NCI-H2107 treated with DMSO at 0.1 percent for 48 hours (cell line): ENCODE results near the gene FNTB.

ENCODE experiments used
- DNase-seq: peaks from one replicate; lab custom pipeline; 2025; ENCODE audit not compliant: unreplicated experiment; lab: John Stamatoyannopoulos, UW

FNTB gene

DNA sequence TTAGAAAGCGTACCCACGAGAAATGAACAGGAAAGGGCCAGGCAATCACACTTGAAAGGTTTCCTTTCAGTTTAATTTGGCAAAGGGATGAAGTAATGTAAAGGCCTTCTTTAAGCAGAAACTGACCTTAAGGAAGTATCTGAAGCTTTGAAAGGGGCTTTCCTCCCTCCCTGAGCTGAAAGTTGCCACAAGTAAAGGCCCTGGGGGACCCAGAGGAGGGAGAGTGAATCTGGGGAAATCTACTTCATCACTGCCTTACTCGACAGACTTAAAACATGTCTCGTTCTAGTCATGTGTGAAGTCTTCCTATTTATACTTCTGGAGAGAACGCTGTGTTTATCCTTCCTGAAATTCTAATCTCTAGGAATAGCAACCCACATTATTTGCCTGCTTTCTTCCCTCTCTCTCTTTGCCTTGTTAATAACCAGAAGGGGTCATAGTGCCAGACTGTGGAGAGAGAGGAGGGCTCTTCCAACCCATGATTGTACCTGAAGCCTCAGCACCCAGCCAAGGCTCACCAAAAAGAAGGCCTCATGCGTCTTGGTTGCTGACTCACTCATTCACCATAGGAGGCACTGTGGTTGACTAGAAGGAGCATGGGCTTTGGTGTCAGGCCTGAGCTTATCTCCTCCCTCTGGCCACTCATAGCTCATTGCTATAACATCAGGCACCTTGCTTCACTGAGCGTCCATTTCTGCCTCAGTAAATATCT is 33.9 kb upstream of the FNTB start:
- DNase-seq, result no peak

DNA sequence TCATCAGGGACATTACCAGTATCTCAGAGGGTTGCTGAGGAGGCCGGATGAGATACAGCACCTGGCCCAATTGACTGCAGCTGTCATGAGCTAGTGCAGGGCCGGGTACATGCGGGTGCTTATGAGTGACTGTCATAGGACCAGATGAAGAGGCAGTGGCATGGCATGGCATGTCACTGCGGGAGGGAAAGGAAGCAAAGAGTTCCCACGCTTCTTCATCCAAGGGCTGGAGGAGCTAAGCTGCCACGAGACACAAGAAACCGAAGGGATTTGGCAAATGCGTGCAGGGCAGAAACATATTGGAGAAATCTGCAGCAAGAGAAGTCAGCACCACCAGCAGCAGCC is 33.4 kb upstream of the FNTB start:
- DNase-seq, result no peak

DNA sequence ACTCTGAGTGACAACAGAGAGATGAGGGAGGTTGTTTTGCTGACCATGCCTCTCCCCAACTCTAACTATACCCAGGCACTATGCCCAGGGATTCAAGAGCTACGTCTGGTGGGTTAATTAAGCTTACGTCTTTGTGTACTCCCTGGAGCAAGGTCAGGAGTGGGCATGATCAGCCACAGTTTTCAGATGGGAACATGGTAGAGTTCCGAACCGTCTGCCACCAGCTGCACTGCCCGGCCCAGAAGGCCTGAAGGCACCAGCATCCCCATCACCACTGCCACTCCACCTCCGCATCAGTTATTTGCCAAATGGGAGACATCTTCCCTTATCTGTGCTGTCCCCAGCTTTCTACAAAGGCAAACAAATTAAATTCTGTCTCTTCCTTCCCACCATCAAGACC is 33.0 kb upstream of the FNTB start:
- DNase-seq, result no peak

DNA sequence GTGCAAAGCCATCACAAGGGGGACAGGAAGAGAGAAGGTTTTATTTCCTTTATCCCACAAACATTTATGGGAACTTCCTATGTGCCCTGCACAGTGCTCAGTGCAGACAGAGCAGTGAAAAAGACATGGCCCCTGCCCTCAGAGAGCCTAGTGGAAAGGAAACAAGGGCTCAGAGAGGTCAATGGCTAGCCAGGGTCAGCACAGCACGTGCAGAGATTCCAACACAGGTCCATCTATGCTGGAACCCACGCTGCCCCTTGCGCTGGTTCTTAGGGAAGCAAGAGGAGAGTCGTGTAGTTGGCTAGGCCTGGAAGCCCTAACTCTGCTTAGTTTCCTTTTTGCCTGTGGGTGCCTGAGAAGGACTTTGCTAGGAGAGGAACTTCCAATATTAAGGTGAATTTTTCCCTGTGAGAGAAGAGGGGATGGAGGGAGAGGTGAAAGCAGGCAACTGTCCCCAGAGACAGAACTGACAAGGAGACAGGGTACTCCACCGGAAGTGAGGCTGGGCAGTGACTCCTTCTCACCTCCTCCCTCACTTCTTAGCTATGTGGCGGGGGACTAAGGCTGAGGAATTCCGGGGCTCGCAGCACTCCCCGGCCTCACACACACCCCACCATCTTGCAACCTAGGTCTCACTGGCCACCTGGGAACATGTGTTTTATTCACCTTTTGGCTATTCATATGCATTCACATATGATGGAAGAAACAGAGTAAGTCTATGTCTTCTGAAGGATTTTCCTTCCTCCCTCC is 32.0 kb upstream of the FNTB start:
- no peak for DNase-seq

DNA sequence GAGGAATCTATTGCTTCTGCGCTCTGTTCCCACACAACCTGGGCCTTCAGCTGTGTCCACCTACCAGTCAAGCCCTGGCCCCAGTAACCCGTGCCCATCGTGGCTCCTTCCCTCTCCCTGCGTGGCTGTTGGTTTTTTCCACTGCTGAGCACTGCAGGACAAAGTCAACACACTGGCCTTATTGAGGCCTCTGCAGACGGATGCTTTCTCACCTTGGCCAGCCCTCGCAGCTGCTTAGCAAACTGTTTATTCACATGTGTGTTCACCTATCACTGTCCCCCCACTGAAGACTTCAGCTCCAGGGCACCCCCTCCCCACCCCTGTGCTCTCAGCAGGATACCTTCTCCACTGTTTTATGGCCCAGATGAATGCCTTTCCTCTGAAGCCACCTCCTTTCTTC is 31.4 kb upstream of the FNTB start:
- no peak for DNase-seq

DNA sequence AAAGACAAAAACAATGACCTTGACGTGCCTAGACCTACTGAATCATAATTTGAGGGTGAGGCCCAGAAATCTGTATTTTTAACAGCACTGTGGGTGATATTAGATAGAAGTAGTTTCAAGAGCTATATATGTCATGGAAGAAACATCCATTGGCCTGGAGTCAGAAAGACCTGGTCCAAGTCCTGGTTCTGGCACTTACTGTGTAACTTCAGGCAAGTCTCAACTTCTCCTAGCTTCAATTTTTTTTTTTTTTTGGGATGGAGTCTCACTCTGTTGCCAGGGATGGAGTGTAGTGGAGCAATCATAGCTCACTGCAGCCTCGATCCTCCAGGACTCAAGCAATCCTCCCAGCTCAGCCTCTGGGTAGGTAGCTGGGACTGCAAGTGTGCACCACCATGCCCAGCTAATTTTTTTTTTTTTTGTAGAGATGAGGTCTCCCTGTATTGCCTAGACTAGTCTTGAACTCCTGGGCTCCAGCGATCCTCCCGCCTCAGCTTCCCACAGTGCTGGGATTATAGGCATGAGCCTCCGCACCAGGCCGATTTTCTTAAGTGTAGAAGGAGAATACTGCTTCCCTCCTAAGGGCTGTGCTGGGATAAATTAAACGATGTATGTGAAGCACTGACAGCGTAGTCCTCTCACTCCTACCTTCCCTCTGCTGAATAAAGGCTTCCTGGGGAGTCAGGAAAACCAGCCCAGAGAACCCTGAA is 29.8 kb upstream of the FNTB start:
- no peak for DNase-seq

DNA sequence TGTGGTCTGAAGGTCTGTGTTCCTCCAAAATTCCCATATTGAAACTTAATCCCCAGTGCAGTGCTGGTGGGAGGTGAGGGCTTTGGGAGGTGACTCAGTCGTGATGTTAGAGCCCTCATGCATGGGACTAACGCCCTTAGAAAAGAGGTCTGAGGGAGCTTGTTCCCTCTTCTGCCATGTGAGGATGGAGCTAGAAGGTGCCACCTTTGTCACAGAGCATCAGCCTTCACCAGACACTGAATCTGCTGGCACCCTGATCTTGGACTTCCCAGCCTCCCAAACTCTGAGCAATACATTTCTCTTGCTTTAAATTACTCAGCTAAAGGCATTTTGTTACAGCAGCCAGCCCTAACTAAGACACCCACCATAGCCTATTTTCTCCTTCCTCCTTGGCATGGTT is 28.5 kb upstream of the FNTB start:
- DNase-seq, result no peak

DNA sequence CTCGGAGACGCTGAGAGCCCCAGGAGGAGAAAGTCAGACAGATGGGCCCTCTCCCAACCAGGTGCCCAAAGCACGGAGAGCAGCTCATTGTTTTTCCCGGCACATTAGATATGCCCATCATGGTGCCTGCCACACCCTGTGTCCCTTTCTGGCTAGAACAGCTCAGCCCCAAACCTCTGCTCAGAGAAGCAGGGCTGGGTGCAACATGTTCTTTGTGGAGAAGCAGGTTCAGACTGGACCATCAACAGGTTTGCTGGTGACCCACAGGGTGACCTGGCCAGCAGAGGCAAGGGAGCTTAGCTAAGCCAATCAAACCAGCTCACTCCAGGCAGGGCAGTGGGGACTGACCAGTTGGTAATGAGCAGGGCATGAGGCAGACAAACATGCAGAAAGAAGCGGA is 28.0 kb upstream of the FNTB start:
- DNase-seq, result no peak

DNA sequence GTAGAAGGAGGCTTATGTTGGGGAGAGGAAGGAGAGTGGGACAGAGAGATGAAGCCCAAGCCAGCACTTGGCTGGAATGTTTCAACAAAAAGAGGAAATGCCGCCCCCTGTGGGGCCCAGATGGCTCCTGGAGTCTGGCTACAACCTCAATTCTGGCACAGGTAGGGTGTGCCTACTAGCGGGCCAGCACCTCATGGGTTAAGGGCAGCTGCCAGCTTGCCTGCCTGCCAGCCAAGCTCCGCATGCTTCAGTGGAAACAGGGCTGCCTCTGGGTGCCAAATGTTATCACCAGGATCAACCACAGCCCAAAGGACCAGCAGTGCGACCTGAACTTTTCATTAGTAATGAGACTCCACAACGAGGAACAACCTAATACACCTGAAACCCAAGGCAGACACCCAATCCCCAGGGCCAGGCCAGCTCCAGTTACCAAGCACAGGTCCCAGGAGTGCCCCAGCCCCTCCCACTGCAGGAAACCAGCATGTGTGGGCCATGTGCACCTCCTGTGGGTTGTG is 25.9 kb upstream of the FNTB start:
- peak; percentile 99 for DNase-seq

DNA sequence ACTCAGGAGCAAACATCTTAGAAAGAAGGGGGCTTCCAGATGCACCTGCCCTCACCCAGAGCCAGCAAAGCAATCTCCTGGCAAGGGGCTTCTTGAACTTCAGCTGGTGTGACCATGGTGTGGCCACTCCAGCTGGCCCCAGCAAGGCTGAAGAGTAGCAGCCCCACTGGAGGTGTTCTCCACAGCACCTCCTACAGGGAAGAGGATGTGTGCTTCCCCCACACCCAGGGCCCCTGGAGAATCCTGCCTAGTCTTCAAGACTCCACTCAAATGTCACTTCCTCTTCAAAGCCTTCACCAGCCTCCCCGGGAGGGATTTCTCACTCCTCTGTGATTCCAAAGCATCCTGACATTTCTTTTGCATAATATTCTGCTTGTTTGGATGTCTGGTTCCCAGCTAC is 23.1 kb upstream of the FNTB start:
- DNase-seq, result no peak

DNA sequence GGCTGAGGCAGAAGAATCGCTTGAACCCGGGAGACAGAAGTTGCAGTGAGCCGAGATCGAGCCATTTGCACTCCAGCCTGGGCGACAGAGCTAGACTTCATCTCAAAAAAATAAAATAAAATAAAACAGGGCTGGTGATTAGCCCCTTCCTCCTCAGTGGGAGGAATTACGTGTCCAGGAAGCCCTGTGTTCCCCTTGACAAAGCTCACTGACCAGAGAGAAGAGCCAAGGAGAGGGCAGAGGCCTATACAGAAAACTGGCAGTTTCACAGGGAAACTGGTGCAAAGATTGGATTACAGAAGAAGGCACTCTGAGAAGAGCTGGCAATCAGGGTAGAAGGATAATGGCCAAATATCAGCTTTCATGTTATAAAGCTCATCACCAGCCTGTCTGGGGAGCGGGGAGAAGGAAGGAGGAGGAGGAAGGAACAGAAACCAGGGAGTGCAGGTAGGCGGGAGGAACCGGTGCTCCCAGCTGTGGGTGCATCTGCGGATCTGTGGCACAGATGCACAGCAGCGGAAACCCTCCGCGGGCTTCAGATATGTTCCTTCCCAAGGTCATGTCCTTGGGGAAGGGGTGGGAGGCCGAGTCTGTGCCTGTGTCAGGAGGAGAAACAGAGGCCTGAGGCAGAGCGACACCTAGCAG is 21.2 kb upstream of the FNTB start:
- no peak for DNase-seq

DNA sequence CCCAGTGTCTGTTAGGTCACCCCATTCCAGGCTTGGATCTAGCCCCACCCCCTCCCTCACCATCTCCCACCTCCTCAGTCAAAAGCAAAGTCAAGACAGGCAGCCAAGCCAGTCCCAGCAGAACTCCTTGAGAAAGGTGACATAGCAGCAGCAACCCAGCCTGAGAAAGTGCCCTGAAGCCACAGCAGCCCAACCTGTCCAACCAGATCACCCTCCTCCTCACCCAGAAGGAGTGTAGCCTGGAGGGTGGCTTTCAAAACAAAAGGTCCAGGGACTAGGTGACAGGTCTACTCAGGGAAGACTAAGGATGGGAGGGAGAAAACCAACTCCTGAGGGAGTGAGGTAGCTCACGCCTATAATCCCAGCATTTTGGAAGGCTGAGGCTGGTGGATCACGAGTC is 19.7 kb upstream of the FNTB start:
- no peak for DNase-seq

DNA sequence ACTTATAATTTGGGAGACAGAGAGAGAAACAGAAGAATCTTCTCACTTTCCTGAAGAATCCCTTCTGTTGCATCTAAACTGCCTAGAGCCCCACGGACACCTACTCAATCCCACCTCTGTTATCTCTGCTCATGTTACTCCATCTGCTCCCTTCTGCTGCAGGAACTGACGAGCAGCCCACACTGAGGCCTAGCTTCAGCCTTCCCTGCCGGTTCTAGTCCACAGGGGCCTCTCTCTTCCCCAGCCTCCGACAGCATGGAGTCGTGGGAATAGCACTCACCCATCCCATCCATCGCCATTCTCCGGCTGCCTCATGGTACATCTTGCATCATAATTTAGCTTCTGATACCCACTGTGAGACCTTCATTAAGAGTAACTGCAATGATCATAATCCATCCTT is 18.5 kb upstream of the FNTB start:
- DNase-seq, result no peak

DNA sequence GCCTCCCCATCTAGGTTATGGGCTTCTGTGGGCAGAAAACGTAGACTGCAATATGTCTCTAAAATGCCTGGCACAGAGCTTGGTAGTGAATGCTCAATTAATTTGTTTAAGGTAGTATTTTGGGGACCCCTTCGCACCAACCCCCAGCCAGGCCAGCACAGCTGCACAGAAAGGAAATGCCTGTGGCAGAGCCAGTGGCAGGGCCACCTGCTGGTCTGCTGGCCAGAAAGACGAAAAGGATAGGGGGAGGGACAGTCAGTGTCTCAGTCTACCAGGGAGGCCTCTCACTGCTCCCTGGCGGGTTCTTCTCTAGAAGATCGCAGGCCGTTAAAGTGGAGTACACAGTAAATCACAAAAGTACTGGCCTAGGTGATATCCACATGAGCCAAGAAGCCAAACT is 18.0 kb upstream of the FNTB start:
- no peak for DNase-seq

DNA sequence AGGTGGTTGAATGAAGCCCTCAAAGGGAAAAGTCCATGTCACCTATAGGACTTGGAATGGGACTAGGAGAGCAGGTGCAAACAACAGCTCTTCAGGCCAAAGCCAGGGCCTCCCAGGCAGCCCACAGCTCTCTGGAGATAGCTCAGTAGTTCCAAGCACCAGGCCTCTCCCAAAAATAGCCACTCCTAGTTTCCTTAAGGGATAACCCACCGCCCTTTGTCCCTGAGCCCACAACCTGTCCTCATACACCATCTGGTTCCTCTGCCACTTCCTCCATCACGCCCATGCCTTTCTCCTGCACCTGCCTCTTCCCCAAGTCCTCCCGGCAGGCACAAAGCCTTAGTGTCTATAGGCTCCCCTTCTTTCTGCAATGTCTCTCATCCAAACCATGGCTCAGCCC is 16.7 kb upstream of the FNTB start:
- peak; percentile 40 for DNase-seq

DNA sequence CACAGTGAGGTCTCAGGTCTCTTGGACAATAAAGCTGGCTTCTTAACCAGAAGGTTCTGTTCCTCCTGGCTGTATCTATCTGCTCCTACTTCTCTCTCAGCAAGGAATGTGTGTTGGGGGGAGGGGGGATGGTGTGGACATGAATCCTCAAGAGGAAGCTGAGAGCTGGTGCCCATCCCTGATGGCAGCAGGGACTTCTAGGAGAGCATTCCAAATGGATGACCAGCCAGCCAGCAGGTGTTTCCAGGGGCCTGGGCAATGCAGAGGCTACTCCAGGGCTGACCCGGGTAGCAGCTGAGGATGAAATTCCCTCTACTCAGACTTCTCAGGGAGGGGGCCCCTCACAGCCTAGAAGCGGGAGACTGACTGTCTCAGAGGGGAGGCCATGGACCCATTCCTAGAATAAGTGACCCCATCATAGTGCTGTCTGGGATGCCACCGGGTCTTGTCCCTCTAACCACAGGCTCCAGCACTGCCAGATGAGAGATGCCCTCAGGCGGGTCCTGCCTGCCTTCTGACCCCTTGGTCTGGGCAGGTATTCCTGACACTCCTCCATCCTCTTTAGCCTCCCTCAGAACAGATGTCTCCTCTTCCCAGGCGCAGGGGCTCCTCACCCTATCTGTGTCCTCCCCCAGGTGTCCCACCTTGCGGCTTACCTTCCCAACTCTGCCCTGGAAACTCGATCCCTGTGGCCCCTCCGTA is 15.8 kb upstream of the FNTB start:
- no peak for DNase-seq

DNA sequence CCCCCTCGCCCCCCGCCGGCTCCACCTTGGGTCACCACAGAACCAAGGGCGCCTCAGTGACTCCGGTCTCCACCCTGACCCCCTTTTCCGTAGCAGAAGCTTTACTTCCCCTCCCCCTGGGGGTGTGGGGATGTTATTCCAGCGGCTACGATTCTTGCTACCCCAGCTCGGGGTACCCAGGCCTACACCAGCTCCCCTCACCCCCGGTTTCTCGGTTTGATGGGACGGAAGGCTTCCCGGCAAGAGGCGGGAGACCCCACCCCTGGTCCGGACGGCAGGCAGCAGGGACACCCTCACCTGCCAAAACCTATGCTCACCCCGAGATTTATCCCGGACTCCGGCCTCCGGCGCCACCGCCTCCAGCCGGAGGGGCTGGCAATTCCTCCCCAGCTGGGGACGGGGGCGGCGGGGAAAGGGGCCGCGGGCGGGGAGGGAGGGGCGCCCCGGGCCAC is 15.2 kb upstream of the FNTB start:
- DNase-seq, result no peak

DNA sequence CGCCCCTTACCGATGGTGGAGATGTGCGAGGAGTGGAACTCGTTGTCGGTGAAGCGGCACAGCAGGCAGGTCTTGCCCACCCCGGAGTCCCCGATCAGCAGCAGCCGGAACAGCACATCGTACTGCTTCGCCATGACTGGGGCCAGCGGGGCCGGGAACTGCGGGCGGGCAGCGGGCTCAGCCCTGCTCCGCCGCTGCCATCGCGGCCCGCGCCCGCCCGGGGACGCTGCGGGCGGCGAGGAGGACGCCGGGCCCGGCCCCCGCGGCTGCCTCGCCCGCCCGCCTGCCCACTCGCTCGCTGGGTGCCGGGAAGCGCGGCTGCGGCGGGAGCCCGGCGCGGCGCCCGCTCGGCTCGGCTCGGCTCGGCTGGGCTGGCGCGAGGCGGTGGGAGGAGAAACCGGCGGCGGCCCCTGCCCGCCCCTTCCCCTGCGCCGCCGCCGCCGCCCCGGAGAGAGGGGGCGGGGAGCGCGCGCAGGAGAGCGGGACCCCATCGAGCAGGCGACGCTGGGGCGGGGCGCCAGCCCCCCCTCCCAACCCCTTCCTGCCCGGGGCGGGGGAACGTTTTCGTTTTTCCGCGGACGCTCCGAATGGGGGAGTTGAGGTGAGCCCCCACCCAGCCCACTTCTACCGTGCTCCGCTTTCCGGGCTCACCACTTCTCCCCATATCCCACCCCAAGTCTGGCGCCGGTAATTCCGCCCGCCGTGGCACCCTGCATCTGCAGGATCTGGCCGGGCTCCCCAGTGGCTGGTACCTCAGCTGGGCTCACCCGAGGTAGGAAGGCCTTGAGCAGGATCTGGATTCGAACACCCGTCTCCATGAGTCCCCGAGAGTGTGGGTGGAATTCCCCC is 14.5 kb upstream of the FNTB start, which contains the start of gene RAB15:
Gene RAB15, minus strand, starts transcription at position 394 of the 849 bp plus-strand sequence. Its CDS starts 260 bp downstream, at position 134.
- DNase-seq, result peak; percentile 18

DNA sequence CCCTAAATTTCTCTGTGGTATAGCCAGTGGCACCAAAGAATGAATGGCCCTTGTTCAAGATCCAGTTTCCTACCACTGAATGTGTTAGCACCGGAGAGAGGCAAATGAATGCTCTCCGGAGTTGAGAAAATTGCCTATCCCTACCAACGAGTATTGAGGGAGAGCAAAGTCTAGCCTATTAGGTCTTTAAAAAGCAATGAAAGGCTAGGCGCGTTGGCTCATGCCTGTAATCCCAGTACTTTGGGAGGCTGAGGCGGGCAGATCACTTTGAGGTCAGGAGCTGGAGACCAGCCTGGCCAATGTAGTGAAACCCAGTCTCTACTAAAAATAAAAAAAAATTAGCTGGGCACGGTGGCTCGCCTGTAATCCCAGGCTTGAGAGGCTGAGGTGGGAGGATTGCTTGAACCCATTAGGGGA is 13.7 kb upstream of the FNTB start:
- DNase-seq, result no peak

DNA sequence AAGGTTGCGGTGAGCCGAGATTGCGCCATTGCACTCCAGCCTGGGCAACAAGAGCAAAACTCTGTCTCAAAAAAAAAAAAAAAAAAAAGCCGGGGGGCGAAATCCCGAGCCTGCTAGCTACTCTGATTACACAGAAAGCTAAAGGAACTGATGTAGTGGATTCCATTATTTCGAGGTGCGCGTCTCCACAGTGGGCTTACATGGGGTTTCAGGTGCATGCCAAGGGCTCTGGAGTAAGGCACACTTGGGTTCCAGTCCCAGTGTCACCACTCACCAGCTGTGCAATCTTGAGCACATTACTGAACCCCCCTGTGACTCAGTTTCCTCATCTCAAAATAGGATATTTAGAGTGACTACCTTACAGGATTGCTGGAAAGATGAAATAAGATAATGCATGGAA is 12.9 kb upstream of the FNTB start:
- DNase-seq, result no peak
